ES-I3 (cell line): ENCODE data around the gene RHOA.
"Not testable (repeated sequence)": the region's sequence is repeated elsewhere in the genome, so short reads cannot be mapped to it uniquely, and the experiment has no call there.

Experiments
- H3K36me3 ChIP-seq: 2 replicates; pipeline ENCODE4 v1.6.1; 2013; ENCODE audit warnings: mild to moderate bottlenecking, low read length, control low read depth, moderate library complexity; ENCODE audit not compliant: insufficient read depth
- H3K4me1 ChIP-seq: 2 replicates; pipeline ENCODE4 v1.6.1; 2013; ENCODE audit warnings: mild to moderate bottlenecking, control low read depth, low read length; ENCODE audit not compliant: insufficient read depth
- H3K9ac ChIP-seq: 2 replicates; pipeline ENCODE4 v1.6.1; 2013; ENCODE audit warnings: low read depth, mild to moderate bottlenecking, low read length, moderate library complexity
- H3K9me3 ChIP-seq: 2 replicates; pipeline ENCODE4 v1.6.1; 2013; ENCODE audit warnings: mild to moderate bottlenecking, low read length, moderate library complexity; ENCODE audit not compliant: control insufficient read depth, insufficient read depth

The RHOA gene

GRCh38 chr3:49401766-49402165, 10.0 kb downstream of the RHOA start:
- no peaks in the 10 kb centered on the region for H3K9me3 ChIP-seq
- H3K4me1 ChIP-seq: peaks cover 18% of the 10 kb centered on the region
- H3K36me3 ChIP-seq: no peaks in the 10 kb centered on the region; the same call in 1 of the 2 replicates
- H3K9ac ChIP-seq: no peak overlapping the region

- no peaks in the 10 kb centered on the region for H3K9me3 ChIP-seq
- H3K4me1 ChIP-seq: peaks cover 10% of the 10 kb centered on the region
- no peak overlapping the region for H3K9ac ChIP-seq
- H3K36me3 ChIP-seq: no peaks in the 10 kb centered on the region
Measured at GRCh38 chr3:49399461-49399860, 12.3 kb downstream of the RHOA start.

DNA sequence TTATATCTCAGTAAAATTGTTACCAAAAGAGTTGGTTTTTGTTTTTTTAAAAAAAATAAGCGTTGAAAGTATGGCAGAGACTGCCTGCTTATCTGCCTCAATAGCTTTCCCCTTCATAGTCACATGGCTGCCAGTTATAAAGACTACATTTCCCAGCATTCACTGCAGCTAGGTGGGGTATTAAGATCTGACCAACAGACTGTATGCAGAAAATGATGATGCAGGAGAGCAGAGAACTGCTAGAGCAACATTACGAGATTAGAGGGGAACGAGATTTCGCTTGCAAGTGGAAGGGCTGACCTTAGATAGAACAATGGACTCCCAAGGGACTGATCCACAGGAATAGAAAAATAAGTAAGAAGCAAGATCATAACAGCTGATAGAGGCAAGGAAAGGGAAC, 14.3 kb downstream of the RHOA start:
- no peaks in the 10 kb centered on the region for H3K36me3 ChIP-seq
- no peak overlapping the region for H3K9ac ChIP-seq
- no peaks in the 10 kb centered on the region for H3K9me3 ChIP-seq
- peaks cover 10% of the 10 kb centered on the region for H3K4me1 ChIP-seq

DNA sequence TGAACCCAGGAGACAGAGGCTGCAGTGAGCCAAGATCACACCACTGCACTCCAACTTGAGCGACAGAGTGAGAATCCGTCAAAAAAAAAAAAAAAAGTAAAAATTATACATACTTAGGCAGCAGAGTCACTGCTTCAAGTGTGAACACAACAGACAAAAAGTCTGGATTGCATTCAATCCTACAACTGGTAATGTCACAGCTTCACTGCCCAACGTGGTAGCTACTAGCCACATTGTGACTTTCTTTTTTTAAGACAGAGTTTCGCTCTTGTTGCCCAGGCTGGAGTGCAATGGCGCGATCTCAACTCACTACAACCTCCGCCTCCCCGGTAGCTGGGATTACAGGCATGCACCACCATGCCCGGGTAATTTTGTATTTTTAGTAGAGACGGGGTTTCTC, 20.5 kb downstream of the RHOA start:
- not testable (repeated sequence) for H3K4me1 ChIP-seq, H3K36me3 ChIP-seq, H3K9ac ChIP-seq, H3K9me3 ChIP-seq

DNA sequence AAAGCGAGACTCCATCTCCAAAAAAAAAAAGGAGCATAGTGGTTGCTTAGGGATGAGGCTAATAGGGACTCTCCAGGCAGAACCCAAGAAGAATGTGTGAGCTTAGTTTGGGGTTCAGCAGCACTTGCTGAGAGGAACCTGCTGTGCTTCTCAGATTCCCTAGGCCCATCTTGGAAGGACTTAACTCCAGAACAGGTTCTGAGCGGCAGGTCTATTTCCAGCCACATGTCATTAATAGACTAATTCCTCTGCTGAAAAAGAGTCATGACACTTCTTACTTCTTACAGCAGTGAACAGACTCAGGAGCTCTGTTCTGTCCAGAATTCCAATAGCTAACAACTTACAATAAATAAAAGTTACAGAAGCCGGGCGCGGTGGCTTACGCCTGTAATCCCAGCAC, 22.5 kb downstream of the RHOA start:
- Histone ChIP-seq H3K4me1 (no peaks in the 10 kb centered on the region), H3K36me3 (no peaks in the 10 kb centered on the region; the same call in 1 of the 2 replicates), H3K9ac (no peak overlapping the region), H3K9me3 (no peaks in the 10 kb centered on the region)

GRCh38 chr3:49388289-49388820, 23.4 kb downstream of the RHOA start:
- Histone ChIP-seq H3K4me1 (no peaks in the 10 kb centered on the region), H3K36me3 (no peaks in the 10 kb centered on the region; the same call in 1 of the 2 replicates), H3K9ac (no peak overlapping the region), H3K9me3 (no peaks in the 10 kb centered on the region)

DNA sequence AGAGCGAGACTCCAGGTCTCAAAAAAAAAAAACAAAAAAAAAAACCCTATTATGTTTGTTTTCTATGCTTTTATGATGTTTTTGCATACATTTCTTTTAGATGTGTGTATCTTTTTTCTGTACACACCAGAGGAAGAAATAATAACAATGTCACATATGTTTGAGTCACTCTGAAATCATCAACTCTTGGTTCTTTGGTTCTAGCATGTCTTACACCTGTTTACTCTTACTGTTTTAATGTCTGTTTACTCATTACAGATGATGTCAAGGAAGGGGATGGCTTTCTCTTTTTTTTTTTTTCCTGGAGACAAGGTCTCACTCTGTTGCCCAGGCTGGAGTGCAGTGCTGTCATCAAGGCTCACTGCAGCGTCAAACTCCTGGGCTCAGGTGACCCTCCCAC, 24.1 kb downstream of the RHOA start:
- no peak overlapping the region for H3K9ac ChIP-seq
- H3K4me1 ChIP-seq: no peaks in the 10 kb centered on the region; the same call in 1 of the 2 replicates
- H3K9me3 ChIP-seq: no peaks in the 10 kb centered on the region
- no peaks in the 10 kb centered on the region; the same call in 1 of the 2 replicates for H3K36me3 ChIP-seq

- H3K36me3 ChIP-seq: no peaks in the 10 kb centered on the region; the same call in 1 of the 2 replicates
- H3K9me3 ChIP-seq: no peaks in the 10 kb centered on the region
- no peak overlapping the region for H3K9ac ChIP-seq
- H3K4me1 ChIP-seq: no peaks in the 10 kb centered on the region; the same call in 1 of the 2 replicates
Measured at GRCh38 chr3:49386056-49386756, 25.6 kb downstream of the RHOA start.

DNA sequence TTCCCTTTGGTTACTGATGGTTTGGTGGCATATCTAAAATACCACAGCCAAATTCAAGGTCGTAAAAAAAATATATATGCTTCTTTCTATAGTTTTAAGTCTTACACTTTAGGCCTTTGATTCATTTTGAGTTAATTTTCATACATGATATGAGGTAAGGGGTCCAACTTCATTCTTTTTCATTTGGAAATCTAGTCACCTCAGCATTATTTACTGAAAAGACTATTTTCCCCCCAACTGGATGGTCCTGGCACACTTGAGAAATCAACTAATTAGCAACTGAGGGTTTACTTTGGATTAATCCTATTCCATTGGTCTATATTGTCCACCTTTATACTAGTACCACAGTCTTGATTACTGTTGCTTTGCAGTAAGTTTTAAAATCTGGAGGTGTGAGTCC, 26.2 kb downstream of the RHOA start:
- H3K36me3 ChIP-seq: no peaks in the 10 kb centered on the region; the same call in 1 of the 2 replicates
- no peak overlapping the region for H3K9ac ChIP-seq
- no peaks in the 10 kb centered on the region for H3K9me3 ChIP-seq
- no peaks in the 10 kb centered on the region; the same call in 1 of the 2 replicates for H3K4me1 ChIP-seq

DNA sequence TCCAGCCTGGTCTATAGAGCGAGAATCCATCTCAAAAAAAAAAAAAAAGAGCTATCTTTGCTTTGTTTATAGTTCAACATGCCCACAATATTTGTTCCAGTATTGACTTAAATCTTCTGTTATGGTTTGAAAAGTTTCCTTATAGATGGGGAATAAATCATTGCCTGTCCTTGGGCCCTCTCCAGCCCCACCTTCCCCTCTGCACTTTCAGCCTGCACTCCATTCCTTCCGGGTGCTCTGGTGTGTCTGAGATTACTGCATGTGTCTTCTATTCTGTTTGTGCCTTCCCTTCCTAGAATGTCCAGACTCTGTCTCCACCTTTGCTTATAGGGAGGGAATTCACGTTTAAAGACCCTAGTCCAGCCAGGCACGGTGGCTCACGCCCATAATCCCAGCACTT, 28.4 kb downstream of the RHOA start:
- Histone ChIP-seq H3K36me3 (no peaks in the 10 kb centered on the region; the same call in 1 of the 2 replicates), H3K9me3 (no peaks in the 10 kb centered on the region), H3K4me1 (peaks cover 6% of the 10 kb centered on the region), H3K9ac (no peak overlapping the region)

DNA sequence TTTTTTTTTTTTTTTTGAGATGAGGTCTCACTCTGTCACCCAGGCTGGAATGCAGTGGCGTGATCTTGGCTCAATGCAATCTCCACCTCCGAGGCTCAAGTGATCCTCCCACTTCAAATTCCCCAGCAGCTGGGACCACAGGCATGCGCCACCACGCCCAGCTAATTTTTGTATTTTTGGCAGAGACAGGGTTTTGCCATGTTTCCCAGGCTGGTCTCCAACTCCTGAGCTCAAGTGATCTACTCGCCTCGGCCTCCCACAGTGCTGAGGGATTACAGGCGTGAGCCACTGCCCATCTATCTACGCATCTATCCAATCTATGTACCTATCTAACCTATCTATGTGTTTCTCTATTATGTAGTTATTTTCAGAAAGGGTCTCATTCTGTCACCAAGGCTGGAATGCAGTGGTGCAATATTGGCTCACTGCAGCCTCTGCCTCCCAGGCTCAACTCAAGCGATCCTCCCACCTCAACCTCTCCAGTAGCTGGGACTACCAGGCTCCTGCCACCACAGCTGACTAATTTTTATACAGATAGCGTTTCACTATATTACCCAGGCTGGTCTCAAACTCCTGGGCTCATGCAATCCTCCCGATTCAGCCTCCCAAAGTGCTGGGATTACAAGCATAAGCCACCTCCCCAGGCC, 33.4 kb downstream of the RHOA start:
- no peaks in the 10 kb centered on the region for H3K9me3 ChIP-seq
- H3K9ac ChIP-seq: no peak overlapping the region
- peaks cover 18% of the 10 kb centered on the region for H3K36me3 ChIP-seq

GRCh38 chr3:49377483-49377882, 34.3 kb downstream of the RHOA start:
- H3K36me3 ChIP-seq: peaks cover 21% of the 10 kb centered on the region

More for the DNA sequence above, 33.4 kb downstream of the RHOA start:
- H3K4me1 ChIP-seq: peaks cover 6% of the 10 kb centered on the region

GRCh38 chr3:49371946-49372345, 39.8 kb downstream of the RHOA start:
- H3K4me1 ChIP-seq: no peaks in the 10 kb centered on the region
- peaks cover 34% of the 10 kb centered on the region for H3K36me3 ChIP-seq
- H3K9ac ChIP-seq: no peak overlapping the region

More at GRCh38 chr3:49377483-49377882, 34.3 kb downstream of the RHOA start:
- Histone ChIP-seq H3K9me3 (no peaks in the 10 kb centered on the region), H3K9ac (no peak overlapping the region), H3K4me1 (peaks cover 6% of the 10 kb centered on the region)

GRCh38 chr3:49370585-49371290, 41.0 kb downstream of the RHOA start:
- Histone ChIP-seq H3K36me3 (peaks cover 36% of the 10 kb centered on the region), H3K9me3 (no peaks in the 10 kb centered on the region), H3K9ac (no peak overlapping the region), H3K4me1 (no peaks in the 10 kb centered on the region)

More at GRCh38 chr3:49371946-49372345, 39.8 kb downstream of the RHOA start:
- H3K9me3 ChIP-seq: no peaks in the 10 kb centered on the region
